PC-3 (cell line): Measurements from ENCODE around the gene RABGGTA. TPM values are rescaled to one million over a fixed set of nuclear protein-coding genes. Genes with fewer than 3 reads are reported as not detected.

Experiments
- ATAC-seq: fragments of 200-7000 bp; cut with Tn5 transposase; 2 replicates; pipeline ENCODE4 v1.9.1; 2020; ENCODE audit warnings: mild to moderate bottlenecking, moderate library complexity
- BruUV-seq: library from RNA; stranded (reverse); fragments of 400-500 nt; replicated peaks from 2 replicates; lab custom pipeline; 2021; lab: Mats Ljungman, UMichigan
- CTCF ChIA-PET: fragments of 300-600 bp; sonication (Branson Sonifier 250); formaldehyde crosslinking; loops from one replicate; lab custom pipeline; 2022; ENCODE audit warnings: antibody characterized with exemption; lab: Charles Lee
- POLR2A ChIA-PET: fragments of 300-600 bp; sonication (Branson Sonifier 250); formaldehyde crosslinking; loops from one replicate; lab custom pipeline; 2022; ENCODE audit warnings: antibody characterized with exemption; ENCODE audit not compliant: unreplicated experiment; lab: Charles Lee
- DNase-seq: peaks from one replicate; pipeline ENCODE4 v3.0.0-alpha.2; 2015
- H2AFZ ChIP-seq: fragments of 300-600 bp; sonication (generic); 2 replicates; pipeline ENCODE4 v1.6.0; 2016; ENCODE audit warnings: antibody characterized with exemption, low read length
- H3F3A ChIP-seq: fragments of 300-600 bp; sonication (generic); one replicate; pipeline ENCODE4 v1.6.0; 2017; ENCODE audit warnings: antibody characterized with exemption, low read length, control low read depth, mild to moderate bottlenecking; ENCODE audit not compliant: unreplicated experiment
- H3K27ac ChIP-seq: fragments of 300-600 bp; sonication (generic); 2 replicates; pipeline ENCODE4 v1.5.1; 2016; ENCODE audit warnings: mild to moderate bottlenecking, low read length
- H3K27me3 ChIP-seq: fragments of 300-600 bp; sonication (generic); 2 replicates; pipeline ENCODE4 v1.6.1; 2016; ENCODE audit warnings: low read length, mixed read lengths
- H3K36me3 ChIP-seq: fragments of 300-600 bp; sonication (generic); 2 replicates; pipeline ENCODE4 v1.6.1; 2016; ENCODE audit warnings: low read depth, mixed run types, low read length, mixed read lengths
- H3K4me1 ChIP-seq: fragments of 300-600 bp; sonication (generic); 2 replicates; pipeline ENCODE4 v1.5.1; 2016; ENCODE audit warnings: low read length; ENCODE audit not compliant: insufficient read depth
- H3K4me2 ChIP-seq: fragments of 300-600 bp; sonication (generic); 2 replicates; pipeline ENCODE4 v1.6.0; 2016; ENCODE audit warnings: low read length
- H3K4me3 ChIP-seq: fragments of 300-600 bp; sonication (generic); 2 replicates; pipeline ENCODE4 v1.5.1; 2016; ENCODE audit warnings: mild to moderate bottlenecking, low read length, mixed read lengths
- H3K79me2 ChIP-seq: fragments of 300-600 bp; sonication (generic); 2 replicates; pipeline ENCODE4 v1.6.1; 2017; ENCODE audit warnings: low read length, mixed read lengths
- H3K9ac ChIP-seq: fragments of 300-600 bp; sonication (generic); 2 replicates; pipeline ENCODE4 v1.6.0; 2016; ENCODE audit warnings: mild to moderate bottlenecking, low read length
- H3K9me2 ChIP-seq: fragments of 300-600 bp; sonication (generic); replicated peaks from 2 replicates; pipeline ENCODE4 v1.6.1; 2016; ENCODE audit warnings: mixed run types, low read length, mixed read lengths
- H3K9me3 ChIP-seq: fragments of 300-600 bp; sonication (generic); 2 replicates; pipeline ENCODE4 v1.6.1; 2016; ENCODE audit warnings: low read length, mixed read lengths
- H4K20me1 ChIP-seq: fragments of 300-600 bp; sonication (generic); 2 replicates; pipeline ENCODE4 v1.6.1; 2016; ENCODE audit warnings: low read length, mixed read lengths
- CTCF ChIP-seq: fragments of 300-600 bp; sonication (generic); conservative IDR thresholded peaks from 2 replicates; pipeline ENCODE4 v1.5.1; 2017; ENCODE audit warnings: antibody characterized with exemption, low read depth, mild to moderate bottlenecking, low read length
- EZH2 ChIP-seq: fragments of 300-600 bp; sonication (generic); IDR thresholded peaks from one replicate; pipeline ENCODE4 v1.6.1; 2017; ENCODE audit warnings: antibody characterized with exemption, mild to moderate bottlenecking, low read length; ENCODE audit not compliant: unreplicated experiment
- EZH2phosphoT487 ChIP-seq: fragments of 300-600 bp; sonication (generic); IDR thresholded peaks from 2 replicates; pipeline ENCODE4 v1.6.1; 2018; ENCODE audit warnings: mild to moderate bottlenecking, antibody characterized with exemption, low read length, borderline replicate concordance
- intact Hi-C: fragments of 100-400 bp; cut with micrococcal nuclease; formaldehyde crosslinking; loops from 2 replicates; pipeline ENCODE4 v1.9.0; 2023
- total RNA-seq: library from RNA; depleted of rRNA; stranded (reverse); fragments of >200 nt; gene quantifications from 2 replicates; pipeline ENCODE4 v1.2.3, GENCODE V29; 2014

Gene RABGGTA
- total RNA-seq, 1 experiment from 2014 or later = 39.2 TPM

- Histone ChIP-seq H3K36me3 (no peaks in the 10 kb centered on the region), H4K20me1 (no peaks in the 10 kb centered on the region), H3K79me2 (no peaks in the 10 kb centered on the region), H3K9ac (no peak overlapping the region), H3K4me1 (peaks cover 11% of the 10 kb centered on the region), H3K9me2 (no peaks in the 10 kb centered on the region), H3K9me3 (no peaks in the 10 kb centered on the region), H3K4me3 (no peak overlapping the region), H3K27ac (no peak overlapping the region), H2AFZ (no peak overlapping the region), H3F3A (no peaks in the 10 kb centered on the region), H3K27me3 (no peaks in the 10 kb centered on the region), H3K4me2 (no peak overlapping the region)
- ChIA-PET CTCF (no interaction called here), POLR2A (no interaction called here)
- intact Hi-C loops = no loop called here
- no TSS peak for BruUV-seq
- no peak for DNase-seq
- ATAC-seq = no peak
- TF ChIP-seq EZH2 = no peak
- no peak for TF ChIP-seq CTCF
- TF ChIP-seq EZH2phosphoT487 = no peak
Observed at GRCh38 chr14:24268225-24268624, 3.2 kb downstream of the RABGGTA start.

- no peak overlapping the region for H2AFZ ChIP-seq
- no peak overlapping the region for H3K9ac ChIP-seq
- ChIA-PET CTCF (no interaction called here), POLR2A (no interaction called here)
- no peak overlapping the region for H3K4me3 ChIP-seq
- H3K79me2 ChIP-seq = no peaks in the 10 kb centered on the region
- no peak for ATAC-seq
- no peaks in the 10 kb centered on the region for H3K36me3 ChIP-seq
- no peaks in the 10 kb centered on the region for H3K27me3 ChIP-seq
- H3K9me2 ChIP-seq = no peaks in the 10 kb centered on the region
- intact Hi-C loops = no loop called here
- BruUV-seq = no TSS peak
- no peaks in the 10 kb centered on the region for H4K20me1 ChIP-seq
- TF ChIP-seq EZH2 (no peak), CTCF (no peak), EZH2phosphoT487 (no peak)
- H3K4me1 ChIP-seq = peaks cover 11% of the 10 kb centered on the region
- no peak overlapping the region for H3K4me2 ChIP-seq
- no peak overlapping the region for H3K27ac ChIP-seq
- H3K9me3 ChIP-seq = no peaks in the 10 kb centered on the region
- H3F3A ChIP-seq = no peaks in the 10 kb centered on the region
- no peak for DNase-seq
Observed at GRCh38 chr14:24267516-24267915, 3.9 kb downstream of the RABGGTA start.

- Histone ChIP-seq H3K27me3 (no peaks in the 10 kb centered on the region), H3K4me1 (peaks cover 6% of the 10 kb centered on the region), H3K27ac (no peak overlapping the region), H3K9ac (no peak overlapping the region), H2AFZ (no peak overlapping the region), H3K4me3 (no peak overlapping the region), H3K9me3 (no peaks in the 10 kb centered on the region), H3K79me2 (no peaks in the 10 kb centered on the region), H3F3A (no peaks in the 10 kb centered on the region), H3K9me2 (no peaks in the 10 kb centered on the region), H4K20me1 (no peaks in the 10 kb centered on the region), H3K4me2 (no peak overlapping the region), H3K36me3 (no peaks in the 10 kb centered on the region)
- POLR2A ChIA-PET = no interaction called here
- DNase-seq (no peak), ATAC-seq (no peak)
- BruUV-seq = no TSS peak
- intact Hi-C loops = no loop called here
- CTCF ChIA-PET = no interaction called here
- no peak for TF ChIP-seq CTCF
- no peak for TF ChIP-seq EZH2
- no peak for TF ChIP-seq EZH2phosphoT487
Observed at GRCh38 chr14:24266344-24267244, 4.8 kb downstream of the RABGGTA start.
